Body of pancreas (tissue), 4 donors: ENCODE measurements around the gene GPI. TPM values are rescaled to one million over a fixed set of nuclear protein-coding genes. Genes with fewer than 3 reads are reported as not detected.
"Not testable (repeated sequence)": the region's sequence is repeated elsewhere in the genome, so short reads cannot be mapped to it uniquely, and the experiment has no call there.

Experiments
- ATAC-seq: fragments of 150-250 bp; one replicate; pipeline ENCODE4 v1.9.1; 2016
- DNase-seq, 4 donors: peaks; one replicate each; pipeline ENCODE4 v3.0.0-alpha.2; 2019
- H3K27ac ChIP-seq, 4 donors: fragments of 200-600 bp; sonication (generic); 1 replicate in 3 of 4; 2 replicates in 1 of 4; pipeline versions ENCODE4 v1.5.1 to v1.6.1; 2016 to 2019; ENCODE audit warnings: mild to moderate bottlenecking in 1 of 4, mixed read lengths in 1 of 4, moderate library complexity in 1 of 4
- H3K27me3 ChIP-seq, 2 donors: fragments of 200-600 bp; sonication (generic); one replicate each; pipeline ENCODE4 v1.6.0; 2016; ENCODE audit warnings: mild to moderate bottlenecking in 1 of 2
- H3K36me3 ChIP-seq, 2 donors: fragments of 200-600 bp; sonication (generic); replicated peaks in 1 of 2; 2 replicates each; pipeline ENCODE4 v1.5.1; 2016; ENCODE audit warnings: low read depth in 2 of 2; ENCODE audit not compliant: insufficient read depth in 1 of 2
- H3K4me1 ChIP-seq: fragments of 200-600 bp; sonication (generic); one replicate; pipeline ENCODE4 v1.6.0; 2016
- H3K4me3 ChIP-seq, 2 donors: fragments of 200-600 bp; sonication (generic); 1 replicate in 1 of 2; 2 replicates in 1 of 2; pipeline ENCODE4 v1.5.1; 2016 to 2019
- H3K9me3 ChIP-seq, 3 donors: fragments of 200-600 bp; sonication (generic); 1 replicate in 2 of 3; 2 replicates in 1 of 3; pipeline ENCODE4 v1.5.1; 2016
- POLR2A ChIP-seq, 3 donors: fragments of 450-650 bp; IDR thresholded peaks; one replicate each; pipeline ENCODE4 v1.6.1; 2016; ENCODE audit warnings: antibody characterized with exemption in 3 of 3, mild to moderate bottlenecking in 2 of 3
- WGBS, 2 donors: methylation state at CpG; one replicate each; pipeline ENCODE4 v1.1.5; 2017; 5-methylcytosine and 5-hydroxymethylcytosine counted together
- intact Hi-C: fragments of 100-400 bp; cut with DNase I; formaldehyde crosslinking; loops from one replicate; pipeline ENCODE4 v1.15.1; 2023
- total RNA-seq, 2 donors: library from RNA; depleted of rRNA; stranded (reverse); fragments of >200 nt; gene quantifications; one replicate each; pipeline ENCODE4 v1.1.0, GENCODE V29; 2016
- TF ChIP-seq, protein P1 (sequence below), 7 experiments: fragments of 450-650 bp in 4 of 7; fragments of 200-600 bp in 3 of 7; sonication (generic) in 3 of 7; IDR thresholded peaks; one replicate each; pipeline ENCODE4 v1.5.1; 2016 to 2019; ENCODE audit warnings: antibody characterized with exemption in 7 of 7

GPI gene
- total RNA-seq, 2 donors from 2014 or later = 66.4 to 118 TPM

GRCh38 chr19:34397853-34398252, 32.9 kb downstream of the GPI start:
- H3K4me3 ChIP-seq = no peak overlapping the region
- H3K27ac ChIP-seq = no peak overlapping the region
- no peaks in the 10 kb centered on the region for H3K9me3 ChIP-seq
- H3K27me3 ChIP-seq = no peaks in the 10 kb centered on the region
- ATAC-seq (no peak), DNase-seq (no peak)
- H3K4me1 ChIP-seq = no peaks in the 10 kb centered on the region
- peaks cover 5 to 26% of the 10 kb centered on the region in 2 donors for H3K36me3 ChIP-seq
- intact Hi-C loops = no loop called here
- WGBS, 2 donors = 89 to 100% methylated on average over 1 of the region's 1 CpG
- TF ChIP-seq, protein P1, sequence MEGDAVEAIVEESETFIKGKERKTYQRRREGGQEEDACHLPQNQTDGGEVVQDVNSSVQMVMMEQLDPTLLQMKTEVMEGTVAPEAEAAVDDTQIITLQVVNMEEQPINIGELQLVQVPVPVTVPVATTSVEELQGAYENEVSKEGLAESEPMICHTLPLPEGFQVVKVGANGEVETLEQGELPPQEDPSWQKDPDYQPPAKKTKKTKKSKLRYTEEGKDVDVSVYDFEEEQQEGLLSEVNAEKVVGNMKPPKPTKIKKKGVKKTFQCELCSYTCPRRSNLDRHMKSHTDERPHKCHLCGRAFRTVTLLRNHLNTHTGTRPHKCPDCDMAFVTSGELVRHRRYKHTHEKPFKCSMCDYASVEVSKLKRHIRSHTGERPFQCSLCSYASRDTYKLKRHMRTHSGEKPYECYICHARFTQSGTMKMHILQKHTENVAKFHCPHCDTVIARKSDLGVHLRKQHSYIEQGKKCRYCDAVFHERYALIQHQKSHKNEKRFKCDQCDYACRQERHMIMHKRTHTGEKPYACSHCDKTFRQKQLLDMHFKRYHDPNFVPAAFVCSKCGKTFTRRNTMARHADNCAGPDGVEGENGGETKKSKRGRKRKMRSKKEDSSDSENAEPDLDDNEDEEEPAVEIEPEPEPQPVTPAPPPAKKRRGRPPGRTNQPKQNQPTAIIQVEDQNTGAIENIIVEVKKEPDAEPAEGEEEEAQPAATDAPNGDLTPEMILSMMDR (IDR thresholded peaks at IDR 0.05) = no peak
- TF ChIP-seq POLR2A (IDR thresholded peaks at IDR 0.05) = no peak

DNA sequence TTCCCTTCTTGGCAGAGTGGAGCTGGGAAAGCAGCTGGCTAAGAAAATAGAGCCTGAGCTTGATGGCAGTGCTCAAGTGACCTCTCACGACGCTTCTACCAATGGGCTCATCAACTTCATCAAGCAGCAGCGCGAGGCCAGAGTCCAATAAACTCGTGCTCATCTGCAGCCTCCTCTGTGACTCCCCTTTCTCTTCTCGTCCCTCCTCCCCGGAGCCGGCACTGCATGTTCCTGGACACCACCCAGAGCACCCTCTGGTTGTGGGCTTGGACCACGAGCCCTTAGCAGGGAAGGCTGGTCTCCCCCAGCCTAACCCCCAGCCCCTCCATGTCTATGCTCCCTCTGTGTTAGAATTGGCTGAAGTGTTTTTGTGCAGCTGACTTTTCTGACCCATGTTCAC, 34.9 kb downstream of the GPI start:
- DNase-seq = no peak
- peaks cover 9% of the 10 kb centered on the region for H3K4me1 ChIP-seq
- ATAC-seq = no peak
- TF ChIP-seq, protein P1 (IDR thresholded peaks at IDR 0.05) = no peak
- no peak for TF ChIP-seq POLR2A (IDR thresholded peaks at IDR 0.05)
- no peak overlapping the region for H3K4me3 ChIP-seq
- peaks cover 5 to 20% of the 10 kb centered on the region in 2 donors for H3K36me3 ChIP-seq
- H3K27ac ChIP-seq = no peak overlapping the region
- H3K27me3 ChIP-seq = no peaks in the 10 kb centered on the region
- intact Hi-C loops = no loop called here
- 86% methylated on average over 9 of the region's 9 CpGs for WGBS, 2 donors
- no peaks in the 10 kb centered on the region for H3K9me3 ChIP-seq

- ATAC-seq, H3K9me3 ChIP-seq, DNase-seq, intact Hi-C loops, H3K4me3 ChIP-seq, H3K27me3 ChIP-seq, H3K27ac ChIP-seq: not testable (repeated sequence)
- H3K36me3 ChIP-seq = peaks cover 5 to 18% of the 10 kb centered on the region in 2 donors
- 96 to 97% methylated on average over 8 of the region's 8 CpGs for WGBS, 2 donors
- peaks cover 18% of the 10 kb centered on the region for H3K4me1 ChIP-seq
Observed at GRCh38 chr19:34400844-34401243, 35.8 kb downstream of the GPI start.

DNA sequence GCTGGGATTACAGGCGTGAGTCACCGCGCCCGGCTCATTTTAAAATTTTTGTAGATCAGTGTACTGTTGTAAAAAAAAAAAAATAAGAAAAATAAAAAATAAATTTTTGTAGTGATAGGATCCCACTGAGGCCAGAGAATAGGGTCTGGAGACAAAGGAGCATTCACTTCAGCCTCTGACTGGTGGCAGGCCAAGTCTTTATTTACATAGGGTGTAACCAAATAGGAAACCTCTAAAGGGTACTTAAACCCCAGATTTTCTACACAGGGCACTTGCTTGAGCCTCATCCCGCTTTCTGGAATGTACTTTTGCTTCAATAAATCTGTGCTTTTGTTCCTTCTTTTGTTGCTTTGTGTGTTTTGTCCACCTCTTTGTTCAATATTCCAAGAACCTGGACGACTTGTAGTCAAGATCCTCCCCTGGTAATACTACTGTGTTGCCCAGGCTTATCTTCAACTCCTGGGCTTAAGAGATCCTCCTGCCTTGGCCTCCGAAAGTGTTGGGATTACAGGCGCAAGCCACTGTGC, 37.1 kb downstream of the GPI start:
- intact Hi-C loops = no loop called here
- 78 to 80% methylated on average over 8 of the region's 8 CpGs for WGBS, 2 donors
- no peaks in the 10 kb centered on the region for H3K27me3 ChIP-seq
- TF ChIP-seq POLR2A (IDR thresholded peaks at IDR 0.05) = no peak
- TF ChIP-seq, protein P1 (IDR thresholded peaks at IDR 0.05) = no peak
- DNase-seq (no peak), ATAC-seq (no peak)
- no peak overlapping the region for H3K4me3 ChIP-seq
- H3K36me3 ChIP-seq = peaks cover 5 to 13% of the 10 kb centered on the region in 2 donors
- peak overlapping the region in 1 of 4 donors; percentile 34 for H3K27ac ChIP-seq
- H3K9me3 ChIP-seq = no peaks in the 10 kb centered on the region
- peaks cover 23% of the 10 kb centered on the region for H3K4me1 ChIP-seq

DNA sequence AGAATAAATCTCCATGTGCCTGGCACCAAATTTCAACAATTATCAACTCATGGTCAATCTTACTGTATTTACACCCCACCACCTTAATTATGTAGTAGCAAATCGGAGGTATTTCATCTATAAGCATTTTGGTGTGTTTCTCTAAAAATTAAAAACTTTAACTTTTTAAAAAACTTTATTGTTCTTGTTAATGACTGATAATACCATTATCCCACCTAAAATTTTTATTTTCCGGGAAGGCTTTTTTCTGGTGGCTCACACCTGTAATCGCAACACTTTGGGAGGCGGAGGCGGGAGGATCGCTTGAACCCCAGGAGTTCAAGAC, 38.8 kb downstream of the GPI start:
- H3K4me3 ChIP-seq = peak overlapping the region in 1 of 2 donors; percentile 97
- 12 to 19% methylated on average over 6 of the region's 6 CpGs for WGBS, 2 donors
- intact Hi-C loops = no loop called here
- H3K36me3 ChIP-seq = peaks cover 5 to 12% of the 10 kb centered on the region in 2 donors
- peaks cover 23% of the 10 kb centered on the region for H3K4me1 ChIP-seq
- TF ChIP-seq, protein P1 (IDR thresholded peaks at IDR 0.05) = no peak
- TF ChIP-seq POLR2A (IDR thresholded peaks at IDR 0.05) = no peak
- no peaks in the 10 kb centered on the region for H3K27me3 ChIP-seq
- no peak for ATAC-seq
- H3K27ac ChIP-seq = peak overlapping the region in 3 of 4 donors; percentile 61 to 78 (median 69)
- H3K9me3 ChIP-seq = no peaks in the 10 kb centered on the region
- no peak for DNase-seq
